RWPE1 (cell line): Measurements from ENCODE around the gene EPB42.

Experiments
- CTCF ChIA-PET: fragments of 350-600 bp; sonication (Branson Sonifier 250); formaldehyde crosslinking; extraction: SDS; loops from one replicate; lab custom pipeline; 2021; lab: Yijun Ruan, JAX
- POLR2A ChIA-PET: fragments of 400-600 bp; formaldehyde crosslinking; extraction: SDS; loops from one replicate; lab custom pipeline; 2020; ENCODE audit warnings: antibody characterized with exemption; ENCODE audit not compliant: low non-redundant PET; lab: Yijun Ruan, JAX
- DNase-seq: peaks from one replicate; pipeline ENCODE4 v3.0.0; 2012; ENCODE audit warnings: low spot score
- H3K27ac ChIP-seq: fragments of 450-650 bp; 2 replicates; pipeline ENCODE4 v1.5.1; 2017
- TF ChIP-seq, protein P1 (sequence below): fragments of 450-650 bp; conservative IDR thresholded peaks from 2 replicates; pipeline ENCODE4 v1.5.1; 2017; ENCODE audit warnings: low read depth, mild to moderate bottlenecking

The EPB42 gene

DNA sequence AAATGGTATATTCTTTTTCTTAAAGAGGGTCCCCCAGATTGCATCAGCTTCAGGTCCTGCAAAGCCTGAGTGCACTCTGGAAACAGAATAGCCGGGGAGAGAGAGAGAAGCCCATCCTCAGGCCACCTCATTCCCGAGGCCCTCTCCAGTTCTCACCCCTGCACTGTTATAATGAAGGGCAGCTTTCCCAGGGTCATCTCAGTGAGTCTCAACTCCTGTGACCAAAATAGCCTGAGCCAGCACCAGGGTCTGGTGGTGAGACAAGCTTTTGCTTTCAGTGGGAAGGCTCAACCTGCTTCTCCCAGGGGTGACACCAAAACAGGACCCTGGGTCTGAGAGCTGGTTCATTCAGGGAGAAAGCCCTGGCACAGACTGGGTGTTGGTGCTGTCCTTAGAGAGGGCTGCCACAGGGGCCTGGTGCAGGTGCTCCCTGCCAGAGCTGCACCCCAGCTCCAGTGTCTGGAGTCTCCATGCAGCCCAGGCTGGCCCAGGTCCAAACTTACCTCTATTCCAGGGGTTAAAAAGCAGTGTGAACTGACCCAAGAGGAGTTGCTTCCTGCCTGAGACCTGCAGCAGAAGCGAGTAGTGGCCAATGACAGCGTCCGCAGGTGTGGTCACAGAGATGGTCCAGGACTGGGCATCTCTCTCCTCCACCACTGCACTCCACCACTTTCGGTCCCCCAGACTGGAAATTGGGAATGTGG, 6.1 kb downstream of the EPB42 start:
- ChIA-PET POLR2A (no interaction called here), CTCF (interaction anchor here (1.5 kb wide), 1 partner anchor 11 kb away, joined by 3 read pairs; no protein-coding TSS in a partner anchor)
- no peak for DNase-seq
- no peak overlapping the region for H3K27ac ChIP-seq
- TF ChIP-seq, protein P1, sequence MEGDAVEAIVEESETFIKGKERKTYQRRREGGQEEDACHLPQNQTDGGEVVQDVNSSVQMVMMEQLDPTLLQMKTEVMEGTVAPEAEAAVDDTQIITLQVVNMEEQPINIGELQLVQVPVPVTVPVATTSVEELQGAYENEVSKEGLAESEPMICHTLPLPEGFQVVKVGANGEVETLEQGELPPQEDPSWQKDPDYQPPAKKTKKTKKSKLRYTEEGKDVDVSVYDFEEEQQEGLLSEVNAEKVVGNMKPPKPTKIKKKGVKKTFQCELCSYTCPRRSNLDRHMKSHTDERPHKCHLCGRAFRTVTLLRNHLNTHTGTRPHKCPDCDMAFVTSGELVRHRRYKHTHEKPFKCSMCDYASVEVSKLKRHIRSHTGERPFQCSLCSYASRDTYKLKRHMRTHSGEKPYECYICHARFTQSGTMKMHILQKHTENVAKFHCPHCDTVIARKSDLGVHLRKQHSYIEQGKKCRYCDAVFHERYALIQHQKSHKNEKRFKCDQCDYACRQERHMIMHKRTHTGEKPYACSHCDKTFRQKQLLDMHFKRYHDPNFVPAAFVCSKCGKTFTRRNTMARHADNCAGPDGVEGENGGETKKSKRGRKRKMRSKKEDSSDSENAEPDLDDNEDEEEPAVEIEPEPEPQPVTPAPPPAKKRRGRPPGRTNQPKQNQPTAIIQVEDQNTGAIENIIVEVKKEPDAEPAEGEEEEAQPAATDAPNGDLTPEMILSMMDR, result no peak

DNA sequence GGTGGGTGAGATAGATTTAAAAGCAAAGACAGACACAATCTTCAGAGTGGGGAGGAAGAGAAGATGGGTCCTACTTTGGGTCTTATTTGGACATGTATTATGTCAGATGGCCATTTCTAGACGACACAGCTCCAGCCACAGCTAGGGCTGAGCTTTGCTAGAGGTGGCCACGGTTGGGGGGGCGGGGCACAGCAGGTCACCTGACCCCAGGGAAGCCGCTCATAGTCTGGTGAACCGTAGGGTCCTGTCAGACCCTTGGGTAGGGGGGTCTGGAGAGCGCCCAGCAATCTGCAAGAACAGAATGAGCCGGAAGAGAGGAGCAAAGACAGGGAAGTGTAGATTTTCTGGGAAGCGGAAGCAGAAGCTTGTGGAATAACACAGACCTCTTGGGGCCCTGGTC, 6.6 kb downstream of the EPB42 start:
- TF ChIP-seq, protein P1, result no peak
- ChIA-PET CTCF (interaction anchor here (1.5 kb wide), 1 partner anchor 10 kb away, joined by 3 read pairs; no protein-coding TSS in a partner anchor), POLR2A (no interaction called here)
- no peak for DNase-seq
- no peak overlapping the region for H3K27ac ChIP-seq

DNA sequence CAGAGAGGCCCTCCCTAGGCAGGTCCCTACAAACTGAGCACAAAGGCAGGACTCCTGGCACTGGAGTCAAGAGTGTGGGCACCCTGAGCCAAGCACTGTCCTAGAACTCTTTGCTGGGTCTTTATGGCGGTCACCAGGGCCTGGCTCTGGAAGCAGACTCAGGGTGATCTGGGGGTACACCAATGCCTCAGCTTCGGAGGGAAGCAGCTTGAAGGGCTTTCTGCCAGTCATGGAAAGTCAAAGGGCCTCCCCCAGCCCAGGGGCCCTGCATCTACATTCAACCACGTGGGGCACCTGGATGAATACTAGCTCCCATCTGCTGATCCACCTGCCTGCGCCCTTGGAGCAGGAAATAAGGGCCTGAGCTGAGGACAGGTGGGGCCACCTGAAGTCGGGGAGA, 7.4 kb downstream of the EPB42 start:
- TF ChIP-seq, protein P1, result no peak
- DNase-seq, result no peak
- ChIA-PET CTCF (interaction anchor here (1.1 to 1.2 kb wide), 2 partner anchors 9 to 12 kb away, joined by 3 to 4 read pairs; no protein-coding TSS in a partner anchor), POLR2A (no interaction called here)
- no peak overlapping the region for H3K27ac ChIP-seq

DNA sequence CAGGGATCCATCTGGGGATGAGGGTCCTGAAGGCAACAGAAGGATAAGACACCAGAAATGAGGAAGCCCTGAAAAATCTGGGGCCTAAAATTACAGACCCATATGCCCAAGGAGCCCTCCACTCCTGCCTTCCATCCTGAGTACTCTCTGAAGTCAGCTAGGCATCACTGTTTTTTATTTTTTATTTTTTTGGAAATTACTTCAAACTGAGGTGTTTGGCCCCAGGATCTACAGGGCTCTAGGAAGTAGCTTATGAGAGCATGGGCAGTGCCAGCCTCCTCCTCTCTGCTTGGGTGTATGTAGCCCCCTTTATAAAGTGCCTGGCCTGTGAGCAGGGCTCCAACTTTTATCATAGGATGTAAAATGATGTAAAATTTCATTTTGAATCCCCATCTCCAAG, 7.9 kb downstream of the EPB42 start:
- TF ChIP-seq, protein P1, result no peak
- H3K27ac ChIP-seq, result no peak overlapping the region
- POLR2A ChIA-PET, result no interaction called here
- CTCF ChIA-PET, result interaction anchor here (1.1 to 1.2 kb wide), 2 partner anchors 9 to 13 kb away, joined by 3 to 4 read pairs; no protein-coding TSS in a partner anchor
- no peak for DNase-seq

DNA sequence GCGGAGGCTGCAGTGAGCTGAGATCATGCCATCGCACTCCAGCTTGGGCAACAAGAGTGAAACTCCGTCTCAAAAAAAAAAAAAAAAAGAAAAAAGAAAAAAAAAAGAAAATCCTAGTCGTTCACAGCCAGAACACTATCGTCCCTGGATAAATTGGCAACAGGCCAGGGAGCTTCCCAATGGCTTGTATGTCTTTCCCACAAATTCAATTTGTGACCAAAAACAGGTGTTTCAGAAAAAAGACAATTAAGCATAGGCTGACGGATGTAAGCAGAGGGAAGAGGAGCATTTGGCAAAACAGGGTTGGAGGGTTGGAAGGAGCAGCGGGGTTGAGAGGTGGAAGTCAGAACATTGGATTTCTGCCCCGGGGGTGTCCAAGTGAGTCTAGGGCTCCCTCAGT, 8.5 kb downstream of the EPB42 start:
- ChIA-PET POLR2A (no interaction called here), CTCF (interaction anchor here (0.6 to 1.2 kb wide), 3 partner anchors 8 to 41 kb away, joined by 3 to 4 read pairs (median 4); no protein-coding TSS in a partner anchor)
- no peak for DNase-seq
- H3K27ac ChIP-seq, result no peak overlapping the region
- TF ChIP-seq, protein P1, result no peak

DNA sequence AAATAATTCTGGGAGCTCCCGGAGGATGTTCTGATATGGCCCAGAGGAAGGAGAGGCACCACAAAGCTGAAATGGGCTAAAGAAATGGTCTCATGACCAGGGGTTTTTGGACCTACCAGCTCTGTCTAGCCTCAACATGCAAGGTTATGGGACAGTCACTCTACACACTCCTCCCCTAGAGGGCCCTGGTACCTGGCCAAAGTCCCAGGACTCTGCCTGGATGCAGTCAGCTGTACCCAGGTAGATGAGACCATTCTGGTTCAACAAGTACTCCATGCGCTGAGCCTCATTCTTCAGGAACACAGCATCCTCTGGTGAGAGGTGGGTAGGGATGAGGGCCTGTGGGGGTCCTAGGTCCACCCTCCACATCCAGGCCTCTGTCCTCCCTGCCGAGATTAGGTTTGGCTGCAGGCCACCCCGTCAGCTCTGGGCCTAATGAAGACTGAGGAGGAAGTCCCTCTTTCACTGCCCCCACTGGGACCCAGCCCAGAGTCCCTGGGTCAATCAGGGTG, 9.5 kb downstream of the EPB42 start:
- TF ChIP-seq, protein P1, result no peak
- POLR2A ChIA-PET, result no interaction called here

More for the DNA sequence above, 9.5 kb downstream of the EPB42 start:
- CTCF ChIA-PET, result interaction anchor here (0.8 to 1.0 kb wide), 2 partner anchors 14 to 74 kb away, joined by 3 read pairs; no protein-coding TSS in a partner anchor
- no peak for DNase-seq
- no peak overlapping the region for H3K27ac ChIP-seq
